Skeletal muscle satellite cell (primary cell): ENCODE results near the gene RHBDF2.

ENCODE experiments used
- H3K27me3 ChIP-seq: 2 replicates; pipeline ENCODE4 v1.7.0; 2013; ENCODE audit warnings: low read length; ENCODE audit not compliant: control insufficient read depth, insufficient read depth
- H3K36me3 ChIP-seq: 2 replicates; pipeline ENCODE4 v1.7.0; 2013; ENCODE audit warnings: mild to moderate bottlenecking, control low read depth, low read length; ENCODE audit not compliant: insufficient read depth
- H3K4me1 ChIP-seq: 2 replicates; pipeline ENCODE4 v1.7.0; 2013; ENCODE audit warnings: low read length; ENCODE audit not compliant: control insufficient read depth, insufficient read depth
- H3K4me2 ChIP-seq: 2 replicates; pipeline ENCODE4 v1.7.0; 2013; ENCODE audit warnings: mild to moderate bottlenecking, low read length
- H3K4me3 ChIP-seq: 2 replicates; pipeline ENCODE4 v1.7.0; 2013; ENCODE audit warnings: low read length
- H3K9ac ChIP-seq: 2 replicates; pipeline ENCODE4 v1.7.0; 2013; ENCODE audit warnings: mild to moderate bottlenecking, low read depth, low read length, moderate library complexity
- H3K9me3 ChIP-seq: replicated peaks from 2 replicates; pipeline ENCODE4 v1.7.0; 2013; ENCODE audit warnings: mild to moderate bottlenecking, control low read depth, low read length

Gene RHBDF2

DNA sequence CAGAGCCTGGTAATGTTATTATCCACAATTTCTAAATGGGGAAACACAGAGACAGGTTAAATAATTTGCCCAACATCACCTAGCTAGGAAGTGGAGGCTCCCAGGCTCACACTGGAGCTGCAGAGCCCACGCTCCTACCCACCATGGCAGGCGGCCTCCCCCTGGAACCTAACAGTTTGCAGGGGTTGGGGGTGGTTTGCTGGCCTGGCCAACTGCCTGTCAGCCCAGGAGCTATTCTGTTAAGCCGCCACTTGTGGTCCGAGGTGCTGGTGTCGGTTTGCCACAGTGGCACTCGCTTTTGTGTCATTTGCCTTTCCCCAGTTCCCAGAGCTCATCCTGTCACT lies 42.2 kb upstream of the RHBDF2 start:
- no peaks in the 10 kb centered on the region for H3K9me3 ChIP-seq
- peaks cover 41% of the 10 kb centered on the region for H3K4me1 ChIP-seq
- no peaks in the 10 kb centered on the region for H3K36me3 ChIP-seq
- H3K4me2 ChIP-seq: no peak overlapping the region
- H3K27me3 ChIP-seq: peaks cover 46% of the 10 kb centered on the region
- H3K9ac ChIP-seq: no peak overlapping the region
- no peak overlapping the region for H3K4me3 ChIP-seq

DNA sequence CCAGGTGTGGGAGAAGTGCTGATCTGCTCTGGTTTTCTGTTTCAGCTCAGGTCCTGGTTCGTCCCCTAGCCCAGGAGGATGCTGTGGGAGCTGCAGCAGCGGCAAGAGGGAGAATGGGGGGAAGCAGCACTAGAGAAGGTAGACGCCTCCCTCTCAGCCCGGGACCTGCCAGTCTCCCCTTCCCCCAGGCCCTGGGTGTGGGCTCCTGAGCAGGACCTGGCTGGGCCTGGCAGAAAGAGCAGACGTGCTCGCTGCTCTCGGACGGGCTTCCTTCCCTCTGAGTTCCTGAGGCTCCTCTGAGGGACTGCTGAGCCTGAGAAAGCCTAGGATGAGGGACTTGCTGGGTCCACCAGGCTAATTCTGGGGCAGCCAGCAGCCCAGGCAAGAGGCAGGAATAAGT lies 41.8 kb upstream of the RHBDF2 start:
- Histone ChIP-seq H3K4me2 (no peak overlapping the region), H3K36me3 (no peaks in the 10 kb centered on the region), H3K9ac (no peak overlapping the region), H3K4me3 (no peak overlapping the region), H3K9me3 (no peaks in the 10 kb centered on the region), H3K4me1 (peaks cover 46% of the 10 kb centered on the region), H3K27me3 (peaks cover 50% of the 10 kb centered on the region)

DNA sequence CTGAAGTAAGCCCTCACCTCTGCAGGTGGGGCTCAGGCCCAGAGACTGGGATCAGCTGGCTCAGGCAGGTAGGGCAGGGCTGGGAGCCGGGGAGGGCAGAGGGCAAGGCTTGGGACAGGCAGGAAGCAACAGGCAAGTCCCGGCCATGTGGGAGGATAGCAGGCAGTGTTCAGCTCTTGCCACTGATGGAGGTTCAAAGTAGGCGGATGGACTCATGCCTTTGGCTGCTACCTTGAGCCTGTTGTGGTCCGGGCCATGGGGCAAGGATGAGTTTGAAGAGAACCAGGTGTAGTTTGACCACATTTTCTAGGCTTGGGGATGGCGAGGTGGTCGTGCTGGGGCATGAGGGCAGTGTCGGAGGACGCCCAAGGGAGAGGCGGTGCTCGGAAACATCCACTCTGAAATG lies 41.3 kb upstream of the RHBDF2 start:
- Histone ChIP-seq H3K9ac (no peak overlapping the region), H3K27me3 (peaks cover 51% of the 10 kb centered on the region), H3K4me2 (no peak overlapping the region), H3K4me1 (peaks cover 50% of the 10 kb centered on the region), H3K9me3 (no peaks in the 10 kb centered on the region), H3K36me3 (no peaks in the 10 kb centered on the region), H3K4me3 (no peak overlapping the region)

DNA sequence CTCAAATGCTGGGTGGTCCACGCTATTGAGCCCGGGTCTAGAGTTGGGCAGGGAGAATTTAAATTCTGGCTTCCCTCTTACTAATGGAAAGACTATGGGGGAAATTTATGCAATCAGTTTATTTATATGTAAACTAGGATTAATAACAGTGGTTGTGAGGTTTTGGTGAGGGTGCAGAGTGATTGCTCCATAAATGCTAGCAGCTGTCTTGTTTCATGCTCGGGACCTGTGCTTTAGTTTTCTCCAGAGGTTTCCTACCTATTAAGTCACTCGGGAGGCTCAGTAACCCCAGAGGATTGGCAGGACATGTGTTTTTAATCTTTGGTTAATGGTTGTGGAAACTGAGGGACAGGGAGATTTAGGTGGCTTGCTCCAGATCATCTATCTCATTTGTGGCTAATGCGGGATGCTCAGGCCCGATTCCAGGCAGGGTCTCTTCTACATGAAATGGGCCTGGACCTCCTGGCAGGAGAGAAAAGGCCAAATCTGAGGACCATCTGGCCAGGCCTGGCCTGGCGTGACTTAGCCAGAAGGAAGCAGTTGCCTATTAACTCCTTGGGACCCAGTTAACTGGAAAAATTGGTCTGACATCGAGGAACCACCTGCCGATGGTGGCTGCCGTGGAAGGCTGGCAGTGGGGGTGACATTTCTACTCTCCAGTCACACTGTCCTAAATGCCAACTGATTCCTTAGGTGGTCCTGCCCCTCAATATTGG lies 40.7 kb upstream of the RHBDF2 start:
- H3K27me3 ChIP-seq: peaks cover 54% of the 10 kb centered on the region

DNA sequence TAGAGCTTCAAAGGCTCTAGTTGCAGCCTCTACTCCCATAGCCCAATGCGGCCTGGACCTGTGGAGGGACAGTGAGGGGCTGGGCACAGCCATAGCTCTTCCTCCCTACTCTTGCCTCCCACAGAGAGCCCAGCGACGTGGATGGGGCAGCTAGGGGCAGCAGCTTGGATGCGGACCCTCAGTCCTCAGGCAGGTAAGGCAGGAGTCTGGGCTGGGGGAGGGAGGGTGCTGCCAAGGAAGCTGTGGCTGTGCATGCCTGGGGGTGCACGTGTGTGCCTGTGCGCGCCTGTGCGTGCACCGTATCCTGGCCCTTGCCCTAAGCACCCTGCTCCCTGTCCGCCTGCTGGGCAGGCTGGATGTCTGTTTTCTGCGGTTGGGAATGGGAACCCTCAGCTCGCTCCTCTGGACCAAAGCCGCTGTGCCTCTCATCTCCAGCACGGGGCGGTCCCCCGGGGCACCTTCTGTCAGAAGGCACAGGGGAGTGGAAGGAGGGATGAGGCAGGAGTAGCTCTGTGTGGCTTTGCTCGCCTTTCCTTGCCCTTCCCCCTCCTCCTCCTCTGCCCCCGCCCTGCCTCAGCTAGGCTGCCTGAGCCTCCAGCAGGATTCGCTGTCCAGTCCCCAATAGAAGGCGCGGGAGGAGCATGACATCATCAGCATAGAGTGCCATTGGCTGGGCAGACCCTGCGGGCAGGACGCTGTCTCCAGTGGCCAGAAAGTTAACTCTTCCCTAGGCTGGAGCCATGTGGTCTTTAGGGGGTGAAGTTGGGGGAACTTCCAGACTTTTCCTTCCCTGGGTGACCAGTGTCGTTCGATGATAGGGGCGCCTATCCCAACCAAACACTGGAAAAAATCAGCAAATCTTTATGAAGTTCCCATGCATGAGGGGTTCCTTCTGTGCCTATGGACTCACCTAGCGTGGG lies 39.4 kb upstream of the RHBDF2 start:
- Histone ChIP-seq H3K9ac (peak overlapping the region; percentile 68), H3K4me1 (peaks cover 36% of the 10 kb centered on the region), H3K4me3 (peak overlapping the region; percentile 69), H3K36me3 (no peaks in the 10 kb centered on the region), H3K9me3 (no peaks in the 10 kb centered on the region), H3K27me3 (peaks cover 60% of the 10 kb centered on the region), H3K4me2 (peak overlapping the region; percentile 97)

More for the DNA sequence above, 40.7 kb upstream of the RHBDF2 start:
- Histone ChIP-seq H3K9me3 (no peaks in the 10 kb centered on the region), H3K36me3 (no peaks in the 10 kb centered on the region), H3K4me2 (no peak overlapping the region), H3K9ac (no peak overlapping the region), H3K4me1 (peaks cover 47% of the 10 kb centered on the region), H3K4me3 (no peak overlapping the region)

DNA sequence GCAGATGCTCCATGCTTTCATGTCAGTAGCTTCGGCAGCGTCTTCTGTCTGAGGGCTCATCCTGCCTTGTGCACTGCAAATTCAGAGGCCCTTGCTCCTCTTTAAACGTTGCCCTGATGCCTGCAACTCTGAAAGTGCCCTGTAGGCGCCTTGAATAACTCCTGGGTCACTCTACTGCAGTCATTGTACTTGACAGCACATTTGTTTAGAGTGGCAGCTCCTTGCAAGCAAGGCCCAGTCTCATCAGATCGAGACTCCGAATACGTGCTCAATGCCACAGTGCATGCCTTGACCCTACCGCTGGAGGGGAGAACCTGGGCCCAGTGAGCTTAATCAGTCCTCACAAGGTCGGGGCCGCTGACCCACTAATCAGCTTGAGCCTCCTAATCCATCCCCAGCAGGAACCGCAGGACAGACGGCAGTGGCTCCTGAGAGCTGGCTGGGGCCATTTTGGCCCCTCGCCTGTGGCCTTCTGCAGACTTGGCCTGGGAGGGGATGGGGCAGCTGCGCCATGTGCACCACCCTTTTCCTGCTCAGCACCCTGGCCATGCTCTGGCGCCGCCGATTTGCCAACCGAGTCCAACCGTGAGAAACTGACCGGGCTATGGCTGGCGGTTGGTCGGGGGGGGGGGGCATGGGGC lies 38.5 kb upstream of the RHBDF2 start, which contains the start of gene PRCD:
Gene PRCD (plus strand): TSS at position 414 of the 641 bp plus-strand sequence. CDS start 98 bp downstream, at position 512.
- Histone ChIP-seq H3K4me1 (peaks cover 32% of the 10 kb centered on the region), H3K4me3 (peak within 1 kb of the TSS; percentile 69), H3K9ac (peak within 1 kb of the TSS; percentile 68), H3K36me3 (no peaks in the 10 kb centered on the region), H3K27me3 (peaks cover 55% of the 10 kb centered on the region), H3K4me2 (peak within 1 kb of the TSS; percentile 97), H3K9me3 (no peaks in the 10 kb centered on the region)

DNA sequence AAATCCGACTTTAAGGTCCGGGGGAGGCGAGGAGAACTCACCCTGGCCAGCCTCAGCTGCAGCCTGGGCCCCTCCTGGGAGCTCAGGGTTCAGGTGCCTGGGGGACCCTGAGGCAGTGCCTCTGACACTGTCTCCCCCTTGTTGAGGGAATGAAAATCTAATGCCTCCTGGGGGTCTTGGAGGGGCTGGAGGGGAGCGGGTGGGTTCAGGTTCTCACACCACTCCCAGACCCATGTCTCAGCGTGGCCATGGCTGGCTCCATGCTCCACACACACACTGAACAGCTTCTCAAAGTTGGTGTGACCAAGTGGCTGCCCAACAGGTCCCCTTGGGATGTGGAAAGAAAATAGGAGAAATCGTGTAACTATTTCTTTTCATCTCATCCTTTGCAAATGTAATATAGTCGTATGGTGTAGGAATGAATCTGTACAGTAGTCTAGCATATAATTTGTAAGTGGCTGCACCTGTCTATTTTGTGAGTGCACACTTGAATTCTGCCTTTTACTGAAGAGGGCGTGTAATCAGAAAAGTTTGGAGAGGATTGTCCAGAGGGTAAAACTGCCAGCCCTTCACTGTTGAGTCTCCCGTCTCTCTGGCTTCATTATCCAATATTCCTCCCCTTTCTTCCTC lies 37.8 kb upstream of the RHBDF2 start:
- Histone ChIP-seq H3K36me3 (no peaks in the 10 kb centered on the region), H3K4me1 (peaks cover 25% of the 10 kb centered on the region), H3K9me3 (no peaks in the 10 kb centered on the region), H3K4me3 (no peak overlapping the region), H3K9ac (no peak overlapping the region), H3K4me2 (no peak overlapping the region), H3K27me3 (peaks cover 48% of the 10 kb centered on the region)

DNA sequence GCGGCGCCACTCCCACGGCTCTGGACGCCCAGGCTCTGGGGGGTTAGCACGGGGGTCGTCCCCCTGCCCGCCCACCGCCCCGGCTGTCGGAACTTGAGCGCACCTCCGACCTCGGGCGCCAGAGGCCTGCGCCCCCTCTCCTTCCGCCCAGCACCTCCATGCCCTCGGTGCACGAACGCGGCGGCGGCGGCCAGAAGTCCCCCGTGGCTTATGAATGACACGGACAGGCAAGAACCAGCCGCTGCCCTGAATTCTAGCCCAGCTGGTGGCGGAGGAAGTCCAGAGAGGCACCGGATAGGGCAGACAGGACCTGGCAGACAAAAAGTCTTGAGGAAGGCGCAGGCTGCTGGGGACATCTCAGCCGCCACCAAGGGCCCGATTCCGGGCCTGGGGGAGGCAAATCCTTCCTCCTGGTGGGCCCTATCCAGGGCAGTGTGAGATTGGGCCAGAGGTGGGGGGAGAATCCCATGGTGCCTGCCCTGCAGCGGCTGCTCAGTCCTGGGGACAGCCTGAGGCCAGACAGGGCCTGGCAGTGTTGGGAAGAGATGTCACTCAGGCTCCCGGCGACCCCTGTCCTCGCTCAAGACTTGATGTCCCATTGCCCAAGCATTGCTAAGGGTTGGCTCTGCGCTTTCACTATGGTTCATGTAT lies 37.2 kb upstream of the RHBDF2 start:
- Histone ChIP-seq H3K4me3 (peak overlapping the region; percentile 56), H3K4me2 (peak overlapping the region; percentile 76), H3K9me3 (no peaks in the 10 kb centered on the region), H3K36me3 (no peaks in the 10 kb centered on the region), H3K4me1 (peaks cover 24% of the 10 kb centered on the region), H3K27me3 (peaks cover 41% of the 10 kb centered on the region), H3K9ac (peak overlapping the region; percentile 35)

DNA sequence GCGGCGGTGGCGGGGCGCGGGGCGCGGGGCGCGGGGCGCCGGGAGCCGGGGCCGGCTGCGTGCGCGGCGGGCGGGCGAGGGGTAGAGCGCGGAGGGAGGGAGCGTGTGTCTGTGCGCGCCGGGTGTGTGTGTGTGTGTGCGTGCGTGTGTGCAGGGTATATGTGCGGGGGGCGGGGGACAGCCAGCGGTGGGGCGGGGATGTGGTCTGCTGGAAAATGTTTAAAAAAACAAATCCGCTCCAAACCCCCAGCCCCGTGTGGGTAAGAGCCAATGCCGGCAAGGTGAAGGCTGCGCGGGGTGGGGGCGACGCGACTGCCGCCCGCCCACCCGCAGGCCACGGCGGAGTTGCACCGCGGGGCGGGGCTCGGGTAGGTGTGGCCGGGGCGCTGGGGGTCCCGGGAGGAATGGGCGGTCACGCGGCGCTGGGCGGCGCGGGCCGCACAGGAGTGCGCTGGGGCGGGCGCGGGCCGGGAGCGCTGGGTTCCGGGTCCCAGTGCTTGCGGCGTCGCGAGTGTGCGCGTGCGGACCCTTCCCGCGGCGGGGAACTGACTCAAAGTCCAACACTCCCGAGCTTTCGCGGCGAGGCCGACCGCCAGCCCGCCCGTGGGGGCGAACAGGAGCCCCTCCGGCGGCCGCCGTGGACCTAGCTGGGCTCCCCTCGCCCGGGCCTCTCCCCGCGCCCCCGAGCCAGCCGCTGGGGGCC lies 36.5 kb upstream of the RHBDF2 start, which contains the start of gene CYGB:
Gene CYGB (minus strand): TSS at position 132 of the 703 bp plus-strand sequence. CDS start 167 bp downstream, outside the sequence.
- H3K9me3 ChIP-seq: no peaks in the 10 kb centered on the region
- no peaks in the 10 kb centered on the region for H3K36me3 ChIP-seq
- peaks cover 24% of the 10 kb centered on the region for H3K4me1 ChIP-seq
- H3K27me3 ChIP-seq: peaks cover 35% of the 10 kb centered on the region
- peak within 1 kb of the TSS; percentile 76 for H3K4me2 ChIP-seq
- H3K9ac ChIP-seq: peak within 1 kb of the TSS; percentile 35
- H3K4me3 ChIP-seq: peak within 1 kb of the TSS; percentile 56

DNA sequence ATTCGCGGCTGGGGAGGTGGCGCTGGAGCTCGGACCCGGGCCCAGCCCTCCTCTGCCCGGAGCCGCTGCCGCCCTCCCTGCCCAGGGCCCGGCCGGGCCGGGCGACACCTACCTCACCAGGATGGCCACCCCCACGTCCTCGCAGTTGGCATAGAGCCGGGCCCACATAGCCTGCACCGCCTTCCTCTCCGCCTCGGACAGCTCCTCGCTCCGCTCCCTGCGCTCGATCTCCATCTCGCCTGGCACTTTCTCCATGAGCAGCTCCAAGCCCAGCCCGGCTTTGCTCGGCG lies 36.0 kb upstream of the RHBDF2 start:
- no peaks in the 10 kb centered on the region for H3K36me3 ChIP-seq
- no peaks in the 10 kb centered on the region for H3K9me3 ChIP-seq
- H3K4me2 ChIP-seq: peak overlapping the region; percentile 75
- H3K9ac ChIP-seq: peak overlapping the region; percentile 16
- peaks cover 30% of the 10 kb centered on the region for H3K27me3 ChIP-seq
- peak overlapping the region; percentile 53 for H3K4me3 ChIP-seq
- peaks cover 24% of the 10 kb centered on the region for H3K4me1 ChIP-seq
